SK-N-SH (cell line): ENCODE measurements around the gene GAS7. TPM values are rescaled to one million over a fixed set of nuclear protein-coding genes. Genes with fewer than 3 reads are reported as not detected.
A peak's percentile ranks its signal among the peaks of the same experiment; 100 is the strongest.

Experiments used
- CTCF ChIA-PET: fragments of 300-600, 350-600 bp; formaldehyde crosslinking; extraction: SDS; loops from one replicate; lab custom pipeline; 2021; lab: Yijun Ruan, JAX
- POLR2A ChIA-PET: fragments of 350-600 bp; sonication (Branson Sonifier 250); formaldehyde crosslinking; extraction: SDS; loops from one replicate; lab custom pipeline; 2020; ENCODE audit warnings: antibody characterized with exemption, inconsistent platforms; lab: Yijun Ruan, JAX
- DNase-seq: peaks from one replicate; pipeline ENCODE4 v3.0.0; 2012
- H2AFZ ChIP-seq: fragments of 200-600 bp; sonication (generic); 2 replicates; pipeline ENCODE4 v1.8.1; 2016; ENCODE audit warnings: antibody characterized with exemption, mild to moderate bottlenecking, low read depth
- H3F3A ChIP-seq: fragments of 200-600 bp; sonication (generic); replicated peaks from 2 replicates; pipeline ENCODE3; 2016; ENCODE audit warnings: antibody characterized with exemption, mild to moderate bottlenecking; ENCODE audit not compliant: insufficient read depth
- H3K27ac ChIP-seq, 2 experiments: fragments of 200-500 bp in 1 of 2; fragments of 200-600 bp in 1 of 2; sonication (Bioruptor generic) in 1 of 2; sonication (generic), shearing (Covaris generic) in 1 of 2; 2 replicates each; pipeline versions ENCODE4 v1.5.1 to v1.6.1; 2014 to 2016; ENCODE audit warnings: low read depth in 2 of 2, inconsistent platforms in 1 of 2, low read length in 1 of 2, mild to moderate bottlenecking in 1 of 2, mixed read lengths in 1 of 2
- H3K27me3 ChIP-seq: fragments of 200-600 bp; sonication (generic), shearing (Covaris generic); 2 replicates; pipeline ENCODE4 v1.6.1; 2016; ENCODE audit warnings: mixed run types; ENCODE audit not compliant: insufficient read depth
- H3K36me3 ChIP-seq, 2 experiments: fragments of 200-500 bp in 1 of 2; fragments of 200-600 bp in 1 of 2; sonication (Bioruptor generic) in 1 of 2; sonication (generic) in 1 of 2; replicated peaks in 1 of 2; 2 replicates each; pipeline versions ENCODE3 to v1.5.1; 2014 to 2016; ENCODE audit warnings: low read length in 1 of 2, mild to moderate bottlenecking in 1 of 2; ENCODE audit not compliant: insufficient read depth in 2 of 2, control insufficient read depth in 1 of 2
- H3K4me1 ChIP-seq, 2 experiments: fragments of 200-500 bp in 1 of 2; fragments of 200-600 bp in 1 of 2; sonication (Bioruptor generic) in 1 of 2; sonication (generic), shearing (Covaris generic) in 1 of 2; 2 replicates each; pipeline versions ENCODE4 v1.5.1 to v1.6.1; 2014 to 2016; ENCODE audit warnings: low read depth in 1 of 2, low read length in 1 of 2, mixed run types in 1 of 2; ENCODE audit not compliant: insufficient read depth in 2 of 2, control insufficient read depth in 1 of 2
- H3K4me2 ChIP-seq: fragments of 200-600 bp; sonication (generic), shearing (Covaris generic); 2 replicates; pipeline ENCODE4 v1.6.1; 2017; ENCODE audit warnings: mixed run types
- H3K4me3 ChIP-seq, 2 experiments: fragments of 200-500 bp in 1 of 2; fragments of 200-600 bp in 1 of 2; sonication (Bioruptor generic) in 1 of 2; sonication (generic), shearing (Covaris generic) in 1 of 2; 2 replicates each; pipeline versions ENCODE4 v1.5.1 to v1.8.1; 2014 to 2016; ENCODE audit warnings: low read depth in 2 of 2, inconsistent platforms in 1 of 2, low read length in 1 of 2, mild to moderate bottlenecking in 1 of 2, mixed read lengths in 1 of 2, moderate library complexity in 1 of 2
- H3K79me2 ChIP-seq: fragments of 200-600 bp; sonication (generic); 2 replicates; pipeline ENCODE4 v1.8.1; 2017; ENCODE audit warnings: mild to moderate bottlenecking; ENCODE audit not compliant: insufficient read depth
- H3K9ac ChIP-seq: fragments of 200-600 bp; sonication (generic); 2 replicates; pipeline ENCODE4 v1.6.1; 2017; ENCODE audit warnings: mixed run types
- H3K9me2 ChIP-seq: fragments of 200-600 bp; sonication (generic); 2 replicates; pipeline ENCODE4 v1.6.1; 2017; ENCODE audit warnings: mixed run types
- H3K9me3 ChIP-seq: fragments of 200-600 bp; sonication (generic); 2 replicates; pipeline ENCODE4 v1.6.1; 2017; ENCODE audit warnings: mixed run types, mild to moderate bottlenecking, moderate library complexity
- H4K20me1 ChIP-seq: fragments of 200-600 bp; sonication (generic); 2 replicates; pipeline ENCODE4 v1.6.1; 2017; ENCODE audit warnings: mild to moderate bottlenecking, mixed run types; ENCODE audit not compliant: insufficient read depth
- GATA2 ChIP-seq: sonication (generic); formaldehyde crosslinking; IDR thresholded peaks from 2 replicates; pipeline ENCODE4 v1.5.0; 2020; ENCODE audit warnings: mild to moderate bottlenecking, missing genetic modification reagents
- RAD21 ChIP-seq: IDR thresholded peaks from 2 replicates; pipeline ENCODE4 v1.6.1; 2012; ENCODE audit warnings: mild to moderate bottlenecking, low read length
- RCOR1 ChIP-seq: fragments of 150-350 bp; IDR thresholded peaks from 2 replicates; pipeline ENCODE4 v1.6.1; 2017; ENCODE audit warnings: antibody characterized with exemption, low read length
- RFX5 ChIP-seq: IDR thresholded peaks from 2 replicates; pipeline ENCODE4 v1.6.1; 2012; ENCODE audit warnings: mild to moderate bottlenecking, improper control_type of control experiment, low read length
- SMC3 ChIP-seq: IDR thresholded peaks from 2 replicates; pipeline ENCODE4 v1.6.1; 2012; ENCODE audit warnings: low read depth, low read length, improper control_type of control experiment
- TCF12 ChIP-seq: IDR thresholded peaks from 2 replicates; pipeline ENCODE4 v1.4.0; 2012
- TEAD4 ChIP-seq: IDR thresholded peaks from 2 replicates; pipeline ENCODE4 v1.4.0; 2012; ENCODE audit warnings: mild to moderate bottlenecking, borderline replicate concordance; ENCODE audit not compliant: insufficient read depth
- YY1 ChIP-seq: IDR thresholded peaks from 2 replicates; pipeline ENCODE4 v1.4.0; 2012; ENCODE audit warnings: low read depth, mild to moderate bottlenecking
- WGBS: methylation state at CpG from one replicate; pipeline ENCODE4 v1.1.6; 2017; ENCODE audit warnings: low lambda C conversion rate; 5-methylcytosine and 5-hydroxymethylcytosine counted together
- polyA plus RNA-seq, 3 experiments: library from polyadenylated mRNA; depleted of rRNA; stranded (reverse); fragments of >200 nt; gene quantifications; 2 replicates each; pipeline ENCODE4 v1.2.3, GENCODE V29; 2012
- TF ChIP-seq, protein P1 (sequence below): IDR thresholded peaks from 2 replicates; pipeline ENCODE4 v1.4.0; 2012; ENCODE audit warnings: low read depth

The GAS7 gene
- polyA plus RNA-seq, 1 of the 3 experiments (the other 2 are of a cell fraction): 0.12 TPM

DNA sequence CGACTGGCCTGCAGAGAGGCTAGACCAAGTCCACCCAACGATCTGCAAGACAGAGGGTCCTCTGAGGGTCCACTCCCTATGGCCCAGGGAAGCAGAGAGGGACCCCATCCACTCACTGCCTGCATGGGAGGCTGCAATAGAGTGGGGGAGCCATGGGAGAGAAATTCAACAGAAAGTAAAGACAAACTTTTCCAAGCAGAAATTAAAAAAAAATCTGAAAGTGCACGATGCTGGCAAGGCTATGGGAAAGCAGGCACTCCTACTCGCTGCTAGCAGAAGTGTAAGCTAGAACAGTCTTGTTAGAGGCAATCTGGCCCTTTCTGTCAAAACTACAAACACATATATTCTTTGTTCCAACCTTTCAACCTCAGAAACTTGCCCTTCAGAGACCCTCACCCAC, 85.4 kb downstream of the GAS7 start:
- Histone ChIP-seq H3K9ac (no peak overlapping the region), H3F3A (no peaks in the 10 kb centered on the region), H3K27me3 (peaks cover 5% of the 10 kb centered on the region; the same call in 1 of the 2 replicates), H3K79me2 (no peaks in the 10 kb centered on the region), H3K36me3 (no peaks in the 10 kb centered on the region), H3K4me1 (peaks cover 0 to 16% of the 10 kb centered on the region in 2 experiments; a peak in 2 of 4 replicates), H3K9me3 (no peaks in the 10 kb centered on the region), H3K9me2 (no peaks in the 10 kb centered on the region), H3K27ac (no peak overlapping the region), H4K20me1 (no peaks in the 10 kb centered on the region), H3K4me3 (no peak overlapping the region), H2AFZ (no peak overlapping the region), H3K4me2 (no peak overlapping the region)
- no peak for TF ChIP-seq RCOR1
- no peak for TF ChIP-seq SMC3
- TF ChIP-seq RAD21: no peak
- no peak for TF ChIP-seq TCF12
- no peak for TF ChIP-seq YY1
- no peak for TF ChIP-seq RFX5
- no peak for DNase-seq
- ChIA-PET CTCF (no interaction called here), POLR2A (no interaction called here)
- WGBS: 18% methylated on average over 4 of the region's 4 CpGs

DNA sequence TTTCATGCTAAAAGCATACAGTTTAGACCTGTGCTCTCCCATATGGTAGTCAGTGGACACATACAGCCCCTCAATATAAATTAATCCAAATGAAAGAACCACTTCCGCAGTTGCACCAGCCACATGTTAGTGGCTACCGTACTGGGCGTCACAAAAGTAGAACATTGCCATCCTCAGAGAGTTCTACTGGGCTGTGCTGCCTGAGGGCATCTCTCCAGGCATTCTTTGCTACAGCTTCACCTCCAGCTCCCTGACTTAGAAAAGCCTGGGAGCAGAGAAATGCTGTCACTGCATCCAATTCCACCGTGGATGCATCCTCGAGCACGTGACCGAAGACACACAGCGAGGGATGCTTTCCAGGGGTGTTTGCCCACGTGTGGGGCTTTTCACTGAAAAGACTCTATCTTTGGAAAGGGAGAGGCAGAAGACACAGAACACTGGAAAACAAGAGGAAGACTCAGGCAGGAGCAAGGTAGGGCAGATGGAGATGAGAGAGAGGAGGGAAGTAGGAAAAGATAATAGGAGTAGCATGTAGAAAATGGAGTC, 86.4 kb downstream of the GAS7 start:
- DNase-seq: no peak
- Histone ChIP-seq H3K9me3 (no peaks in the 10 kb centered on the region), H3K4me3 (no peak overlapping the region), H3K9me2 (no peaks in the 10 kb centered on the region), H3K27me3 (peaks cover 5% of the 10 kb centered on the region; the same call in 1 of the 2 replicates), H3K36me3 (no peaks in the 10 kb centered on the region)
- TF ChIP-seq RFX5 (no peak), TEAD4 (no peak)
- TF ChIP-seq, all 33 proteins: peak for 0
- 41% methylated on average over 9 of the region's 9 CpGs for WGBS
- Histone ChIP-seq H3K9ac (no peak overlapping the region), H4K20me1 (no peaks in the 10 kb centered on the region), H2AFZ (no peak overlapping the region), H3K4me1 (peaks cover 0 to 16% of the 10 kb centered on the region in 2 experiments; a peak in 2 of 4 replicates), H3K4me2 (no peak overlapping the region), H3K79me2 (no peaks in the 10 kb centered on the region), H3F3A (no peaks in the 10 kb centered on the region), H3K27ac (no peak overlapping the region)
- CTCF ChIA-PET: no interaction called here
- POLR2A ChIA-PET: no interaction called here

DNA sequence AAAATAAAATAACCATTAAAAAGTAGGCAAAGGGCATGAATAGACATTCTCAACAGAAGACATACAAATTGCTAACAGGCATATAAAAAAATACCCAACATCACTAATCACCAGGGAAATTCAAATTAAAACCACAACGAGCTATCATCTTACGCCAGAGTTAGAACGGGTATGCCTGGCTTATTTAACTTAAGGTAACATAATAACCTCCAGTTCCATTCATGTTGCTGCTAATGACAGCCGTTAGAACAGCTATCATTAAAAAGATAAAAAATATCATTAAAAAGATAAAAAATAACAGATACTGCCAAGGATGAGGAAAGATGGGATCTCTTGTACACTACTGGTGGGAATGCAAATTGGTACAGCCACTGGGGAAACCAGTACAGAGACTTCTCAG, 89.3 kb downstream of the GAS7 start:
- 0 out of 2 replicates have a peak, but pooled peaks have one; percentile 32 for TF ChIP-seq GATA2 (CRISPR knock-in tag)
- TF ChIP-seq, protein P1, sequence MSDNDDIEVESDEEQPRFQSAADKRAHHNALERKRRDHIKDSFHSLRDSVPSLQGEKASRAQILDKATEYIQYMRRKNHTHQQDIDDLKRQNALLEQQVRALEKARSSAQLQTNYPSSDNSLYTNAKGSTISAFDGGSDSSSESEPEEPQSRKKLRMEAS: no peak
- TF ChIP-seq RAD21: no peak
- TF ChIP-seq, all 33 proteins: peak for 1
- 33% methylated on average over 4 of the region's 4 CpGs for WGBS
- POLR2A ChIA-PET: no interaction called here

More for the DNA sequence above, 89.3 kb downstream of the GAS7 start:
- Histone ChIP-seq H3K4me1 (peaks cover 0 to 6% of the 10 kb centered on the region in 2 experiments; a peak in 2 of 4 replicates), H4K20me1 (no peaks in the 10 kb centered on the region), H3K9me3 (no peaks in the 10 kb centered on the region), H3K79me2 (no peaks in the 10 kb centered on the region), H3K4me2 (no peak overlapping the region), H3K9me2 (no peaks in the 10 kb centered on the region), H3F3A (no peaks in the 10 kb centered on the region), H2AFZ (no peak overlapping the region), H3K4me3 (no peak overlapping the region), H3K27me3 (peaks cover 5% of the 10 kb centered on the region; the same call in 1 of the 2 replicates), H3K36me3 (no peaks in the 10 kb centered on the region), H3K9ac (no peak overlapping the region), H3K27ac (no peak overlapping the region)
- CTCF ChIA-PET: interaction anchor here (1.0 kb wide), 1 partner anchor 118 kb away, joined by 4 read pairs; no protein-coding TSS in a partner anchor
- no peak for DNase-seq
